MM.1S (cell line): ENCODE data around the gene NSUN6.

Experiments
- EZH2phosphoT487 ChIP-seq: fragments of 300-600 bp; sonication (generic); IDR thresholded peaks from 2 replicates; pipeline ENCODE4 v1.6.1; 2018; ENCODE audit warnings: antibody characterized with exemption, low read length
- TF ChIP-seq, protein P1 (sequence below): fragments of 300-600 bp; sonication (generic); IDR thresholded peaks from 2 replicates; pipeline ENCODE4 v1.5.1; 2016; ENCODE audit warnings: antibody characterized with exemption, low read length, mixed read lengths

DNA sequence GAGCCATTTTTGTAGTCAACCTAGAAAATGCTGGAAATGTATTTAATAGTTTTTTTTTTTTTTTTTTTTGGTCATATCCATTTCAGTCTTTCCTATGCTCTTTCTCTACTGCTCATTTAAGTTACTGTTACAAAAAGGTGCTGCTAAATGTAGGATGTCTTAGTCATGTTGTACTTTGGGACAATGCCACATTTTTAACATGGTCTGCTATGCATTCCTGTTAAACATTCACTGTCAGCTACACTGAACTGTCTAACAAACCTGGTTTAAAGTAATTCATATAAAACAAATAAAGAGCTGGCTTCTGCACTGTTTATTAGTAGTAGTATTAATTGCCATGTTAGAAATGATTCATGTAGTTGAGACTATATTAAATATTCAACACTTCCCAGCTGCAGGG, 108.6 kb downstream of the NSUN6 start:
- TF ChIP-seq, protein P1, sequence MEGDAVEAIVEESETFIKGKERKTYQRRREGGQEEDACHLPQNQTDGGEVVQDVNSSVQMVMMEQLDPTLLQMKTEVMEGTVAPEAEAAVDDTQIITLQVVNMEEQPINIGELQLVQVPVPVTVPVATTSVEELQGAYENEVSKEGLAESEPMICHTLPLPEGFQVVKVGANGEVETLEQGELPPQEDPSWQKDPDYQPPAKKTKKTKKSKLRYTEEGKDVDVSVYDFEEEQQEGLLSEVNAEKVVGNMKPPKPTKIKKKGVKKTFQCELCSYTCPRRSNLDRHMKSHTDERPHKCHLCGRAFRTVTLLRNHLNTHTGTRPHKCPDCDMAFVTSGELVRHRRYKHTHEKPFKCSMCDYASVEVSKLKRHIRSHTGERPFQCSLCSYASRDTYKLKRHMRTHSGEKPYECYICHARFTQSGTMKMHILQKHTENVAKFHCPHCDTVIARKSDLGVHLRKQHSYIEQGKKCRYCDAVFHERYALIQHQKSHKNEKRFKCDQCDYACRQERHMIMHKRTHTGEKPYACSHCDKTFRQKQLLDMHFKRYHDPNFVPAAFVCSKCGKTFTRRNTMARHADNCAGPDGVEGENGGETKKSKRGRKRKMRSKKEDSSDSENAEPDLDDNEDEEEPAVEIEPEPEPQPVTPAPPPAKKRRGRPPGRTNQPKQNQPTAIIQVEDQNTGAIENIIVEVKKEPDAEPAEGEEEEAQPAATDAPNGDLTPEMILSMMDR = no peak
- TF ChIP-seq EZH2phosphoT487 = no peak
